HG02884 (cell line): ENCODE measurements around the gene TMEM116.

Experiments
- ATAC-seq: cut with Tn5 transposase; IDR thresholded peaks from one replicate; pipeline ENCODE4 v1.9.1; 2021; ENCODE audit warnings: mild to moderate bottlenecking, moderate library complexity; ENCODE audit not compliant: unreplicated experiment

The TMEM116 gene

GRCh38 chr12:111905502-111905901 lies 107.5 kb downstream of the TMEM116 start:
- ATAC-seq = no peak

- no peak for ATAC-seq
Measured at GRCh38 chr12:111904446-111904975, 108.5 kb downstream of the TMEM116 start.

- ATAC-seq = no peak
Measured at GRCh38 chr12:111901182-111901581, 111.8 kb downstream of the TMEM116 start.

- no peak for ATAC-seq
Measured at GRCh38 chr12:111894556-111894955, 118.4 kb downstream of the TMEM116 start.

GRCh38 chr12:111893287-111893686 lies 119.7 kb downstream of the TMEM116 start:
- no peak for ATAC-seq

GRCh38 chr12:111887926-111888745 lies 124.8 kb downstream of the TMEM116 start:
- ATAC-seq = no peak

- ATAC-seq = no peak
Measured at GRCh38 chr12:111886662-111887545, 126.1 kb downstream of the TMEM116 start.

- no peak for ATAC-seq
Measured at GRCh38 chr12:111881716-111882115, 131.2 kb downstream of the TMEM116 start.
